Transverse colon (tissue), 4 donors: ENCODE measurements around the gene SDHAF3.

Experiments
- CTCF ChIP-seq, 5 experiments: fragments of 200-600 bp in 3 of 5; fragments of 450-650 bp in 2 of 5; sonication (generic) in 3 of 5; IDR thresholded peaks; 1 replicate in 2 of 5; 2 replicates in 3 of 5; pipeline ENCODE4 v1.5.1; 2016 to 2017; ENCODE audit warnings: antibody characterized with exemption in 5 of 5, inconsistent platforms in 3 of 5, mild to moderate bottlenecking in 2 of 5, moderate library complexity in 1 of 5
- EP300 ChIP-seq: sonication (generic); formaldehyde crosslinking; IDR thresholded peaks from one replicate; pipeline ENCODE4 v1.6.1; 2017; ENCODE audit warnings: antibody characterized with exemption, low read depth
- POLR2A ChIP-seq: fragments of 450-650 bp; IDR thresholded peaks from one replicate; pipeline ENCODE4 v1.6.1; 2016; ENCODE audit warnings: antibody characterized with exemption, mild to moderate bottlenecking, moderate library complexity
- POLR2AphosphoS5 ChIP-seq, 3 donors: sonication (generic); formaldehyde crosslinking; IDR thresholded peaks; one replicate each; pipeline ENCODE4 v1.6.1; 2016; ENCODE audit warnings: antibody characterized with exemption in 3 of 3

GRCh38 chr7:97096661-97097060 is 20.8 kb upstream of the SDHAF3 start:
- TF ChIP-seq CTCF (IDR thresholded peaks at IDR 0.05), result no peak
- TF ChIP-seq POLR2A, result no peak
- TF ChIP-seq POLR2AphosphoS5 (IDR thresholded peaks at IDR 0.05), result no peak
- TF ChIP-seq EP300, result no peak
